Hepatocyte (in vitro differentiated cells): ENCODE data around the gene PTPN4.

Experiments used
- CTCF ChIP-seq: fragments of 200-600 bp; sonication (generic); IDR thresholded peaks from 2 replicates; pipeline ENCODE4 v1.5.1; 2016; ENCODE audit warnings: antibody characterized with exemption, mild to moderate bottlenecking; ENCODE audit not compliant: poor library complexity
- EZH2 ChIP-seq: fragments of 200-600 bp; sonication (generic); IDR thresholded peaks from 2 replicates; pipeline ENCODE4 v1.6.1; 2016; ENCODE audit warnings: antibody characterized with exemption, mild to moderate bottlenecking, borderline replicate concordance
- EZH2phosphoT487 ChIP-seq: fragments of 200-600 bp; sonication (generic); IDR thresholded peaks from one replicate; pipeline ENCODE4 v1.6.1; 2018; ENCODE audit warnings: antibody characterized with exemption, mild to moderate bottlenecking, low read depth, moderate library complexity; ENCODE audit not compliant: unreplicated experiment, severe bottlenecking

GRCh38 chr2:119745566-119745965, 14.2 kb upstream of the PTPN4 start:
- no peak for TF ChIP-seq CTCF
- TF ChIP-seq EZH2, result no peak
- no peak for TF ChIP-seq EZH2phosphoT487
